ENCODE measurements around the gene SLC34A2.

Gene SLC34A2

DNA sequence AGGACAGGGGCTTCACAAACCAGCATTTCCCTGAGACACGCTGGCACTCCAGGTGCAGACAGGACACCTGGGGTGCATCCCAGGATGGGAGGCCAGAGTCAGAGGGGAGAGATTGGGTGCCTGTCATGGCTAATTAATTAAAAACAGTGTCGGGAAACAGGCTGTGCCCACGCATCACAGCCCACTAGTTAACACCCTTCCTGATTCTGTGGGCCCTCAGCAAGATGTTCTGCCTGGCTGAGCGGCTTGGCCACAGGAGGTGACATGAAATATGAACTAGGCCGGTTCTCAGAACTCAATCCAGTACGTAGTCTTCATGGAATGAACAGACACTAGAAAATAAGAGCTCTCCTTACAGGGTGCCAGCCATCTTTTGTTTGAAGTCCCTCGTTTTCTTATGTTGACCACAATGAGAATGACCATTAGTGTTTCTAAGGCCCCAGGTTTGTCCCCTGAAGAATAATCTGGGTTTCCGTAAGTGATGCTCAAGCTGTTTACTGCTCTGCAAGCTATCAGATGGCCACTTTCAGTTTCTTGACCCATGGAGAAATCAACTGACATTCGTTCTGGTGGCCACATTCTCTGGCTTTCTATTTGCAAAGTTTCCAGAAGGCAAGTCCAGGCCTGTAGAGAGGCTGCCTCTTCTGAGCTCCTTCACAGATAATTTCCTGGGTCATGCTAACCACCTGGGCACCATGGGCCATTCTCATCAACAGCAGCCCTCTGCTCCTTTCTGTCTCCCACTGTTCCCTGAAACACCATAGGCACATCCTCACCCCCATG lies 72.3 kb downstream of the SLC34A2 start:
- no peak for DNase-seq (ENCODE audit: low read depth)
